ENCODE measurements around the gene ZC3H13. TPM values are rescaled to one million over a fixed set of nuclear protein-coding genes. Genes with fewer than 3 reads are reported as not detected.
"Not testable (repeated sequence)": the region's sequence is repeated elsewhere in the genome, so short reads cannot be mapped to it uniquely, and the experiment has no call there.

Gene ZC3H13
- total and polyA plus RNA-seq, 7 experiments from 2014 or later: 34.4 to 67.0 (median 46.2) TPM

DNA sequence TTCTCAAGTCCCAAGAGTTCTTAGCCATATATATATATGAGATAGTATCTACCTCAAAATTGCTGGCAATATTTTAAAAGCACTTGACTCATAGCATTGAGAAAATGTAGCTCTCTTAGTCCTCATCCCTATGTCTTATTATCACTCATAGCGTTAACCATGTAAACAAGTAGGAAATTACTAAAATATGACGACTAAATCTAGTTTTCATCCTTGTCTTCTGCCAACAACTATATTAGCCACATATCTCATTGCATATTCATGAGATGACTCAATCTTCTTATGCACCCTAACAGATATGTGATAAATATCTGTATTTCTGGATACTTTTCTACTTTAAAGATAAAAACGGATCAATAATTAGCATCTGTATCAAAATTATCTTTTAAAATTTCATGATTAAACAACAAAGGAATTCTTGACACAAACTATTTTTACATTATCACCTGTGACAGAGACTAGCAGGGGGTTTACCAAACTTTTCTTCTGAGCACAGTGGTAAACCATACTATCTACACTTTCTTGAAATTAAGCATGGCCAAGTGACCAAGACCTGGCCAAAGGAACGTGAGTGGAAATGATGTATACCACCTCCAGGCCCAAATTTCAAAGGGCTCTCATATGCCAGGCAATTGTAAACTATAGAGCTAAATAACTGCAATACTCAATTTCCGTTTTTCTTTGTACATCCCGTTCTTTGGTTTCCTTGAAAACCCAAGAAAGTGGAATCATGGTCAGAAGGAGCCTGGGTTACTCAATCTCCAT is 45.7 kb downstream of the ZC3H13 start:
- Mint-ChIP-seq H3K9me3 (no peaks in the 10 kb centered on the region), H3K27ac (no peak overlapping the region), H3K4me3 (no peak overlapping the region), H3K4me1 (peaks cover 3 to 17% (median 11%) of the 10 kb centered on the region in 7 donors), H3K36me3 (peaks cover 9 to 53% (median 31%) of the 10 kb centered on the region in 5 donors), H3K27me3 (no peaks in the 10 kb centered on the region)
- peaks cover 0 to 22% (median 20%) of the 10 kb centered on the region in 3 experiments for H3K36me3 ChIP-seq (ENCODE audit: control insufficient read depth in 2 of 3, insufficient read depth in 3 of 3, low read length in 3 of 3)
- H3K4me3 ChIP-seq (ENCODE audit: low read length): no peak overlapping the region
- ATAC-seq (no peak), DNase-seq (no peak)
- intact Hi-C loops (cut with micrococcal nuclease): no loop called here
- POLR2A ChIA-PET: no interaction called here
- H3K9me3 ChIP-seq (ENCODE audit: control insufficient read depth in 2 of 3, low read length in 3 of 3): no peaks in the 10 kb centered on the region
- CTCF ChIA-PET: no interaction called here
- no peaks in the 10 kb centered on the region for H3K4me1 ChIP-seq (ENCODE audit: control insufficient read depth in 2 of 2, insufficient read depth in 2 of 2, low read length in 2 of 2)
- H3K27ac ChIP-seq (ENCODE audit: low read depth, low read length): no peak overlapping the region
- H3K27me3 ChIP-seq (ENCODE audit: control insufficient read depth in 2 of 2, insufficient read depth in 2 of 2, low read length in 2 of 2): no peaks in the 10 kb centered on the region

DNA sequence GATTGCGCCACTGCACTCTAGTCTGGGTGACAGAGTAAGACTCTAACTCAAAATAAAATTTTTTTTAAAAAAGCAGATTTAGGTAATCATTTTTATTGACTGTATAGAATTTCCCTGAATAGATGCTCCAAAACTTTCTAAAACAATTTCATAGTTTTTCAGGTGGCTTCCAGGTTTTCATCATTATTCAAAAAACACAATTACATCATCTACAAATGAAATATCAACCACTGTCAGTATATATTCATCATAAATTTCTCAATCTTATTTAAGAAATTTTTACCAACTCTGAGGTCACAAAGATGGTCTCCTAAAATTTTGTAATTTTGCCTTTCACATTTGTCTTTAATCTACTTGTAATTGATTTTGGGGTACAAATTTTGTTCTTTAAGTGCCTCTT is 48.1 kb downstream of the ZC3H13 start:
- Mint-ChIP-seq H3K27me3 (no peaks in the 10 kb centered on the region), H3K9me3 (no peaks in the 10 kb centered on the region), H3K4me1 (peaks cover 3 to 19% (median 11%) of the 10 kb centered on the region in 7 donors), H3K36me3 (peaks cover 28 to 71% (median 53%) of the 10 kb centered on the region in 5 donors), H3K27ac (peak overlapping the region in 2 of 9 donors; percentile 21 to 47), H3K4me3 (no peak overlapping the region)
- DNase-seq (no peak), ATAC-seq (no peak)
- H3K4me1 ChIP-seq (ENCODE audit: control insufficient read depth in 2 of 2, insufficient read depth in 2 of 2, low read length in 2 of 2): no peaks in the 10 kb centered on the region
- ChIA-PET CTCF (no interaction called here), POLR2A (no interaction called here)
- no peaks in the 10 kb centered on the region for H3K9me3 ChIP-seq (ENCODE audit: control insufficient read depth in 2 of 3, low read length in 3 of 3)
- H3K27ac ChIP-seq (ENCODE audit: low read depth, low read length): no peak overlapping the region
- no peaks in the 10 kb centered on the region for H3K27me3 ChIP-seq (ENCODE audit: control insufficient read depth in 2 of 2, insufficient read depth in 2 of 2, low read length in 2 of 2)
- H3K36me3 ChIP-seq (ENCODE audit: control insufficient read depth in 2 of 3, insufficient read depth in 3 of 3, low read length in 3 of 3): peaks cover 0 to 30% (median 16%) of the 10 kb centered on the region in 3 experiments
- intact Hi-C loops (cut with micrococcal nuclease): no loop called here
- H3K4me3 ChIP-seq (ENCODE audit: low read length): no peak overlapping the region

- Mint-ChIP-seq H3K27ac (no peak overlapping the region), H3K36me3 (peaks cover 20 to 44% (median 28%) of the 10 kb centered on the region in 5 donors), H3K9me3 (no peaks in the 10 kb centered on the region), H3K4me1 (peaks cover 0 to 17% (median 8%) of the 10 kb centered on the region in 7 donors), H3K27me3 (no peaks in the 10 kb centered on the region), H3K4me3 (no peak overlapping the region)
- H3K9me3 ChIP-seq (ENCODE audit: control insufficient read depth in 2 of 3, low read length in 3 of 3): no peaks in the 10 kb centered on the region
- no peak for ATAC-seq
- POLR2A ChIA-PET: no interaction called here
- peaks cover 0 to 27% (median 7%) of the 10 kb centered on the region in 3 experiments for H3K36me3 ChIP-seq (ENCODE audit: control insufficient read depth in 2 of 3, insufficient read depth in 3 of 3, low read length in 3 of 3)
- CTCF ChIA-PET: no interaction called here
- H3K27ac ChIP-seq (ENCODE audit: low read depth, low read length): no peak overlapping the region
- no peaks in the 10 kb centered on the region for H3K27me3 ChIP-seq (ENCODE audit: control insufficient read depth in 2 of 2, insufficient read depth in 2 of 2, low read length in 2 of 2)
- H3K4me1 ChIP-seq (ENCODE audit: control insufficient read depth in 2 of 2, insufficient read depth in 2 of 2, low read length in 2 of 2): no peaks in the 10 kb centered on the region
- no peak overlapping the region for H3K4me3 ChIP-seq (ENCODE audit: low read length)
- intact Hi-C loops (cut with micrococcal nuclease): no loop called here
- no peak for DNase-seq
Measured at GRCh38 chr13:45996631-45997030, 55.9 kb downstream of the ZC3H13 start.

GRCh38 chr13:45995245-45995644 is 57.3 kb downstream of the ZC3H13 start:
- DNase-seq (no peak), ATAC-seq (no peak)
- peaks cover 10 to 36% (median 16%) of the 10 kb centered on the region in 5 donors for H3K36me3 Mint-ChIP-seq
- H3K27me3 Mint-ChIP-seq: no peaks in the 10 kb centered on the region
- CTCF ChIA-PET: no interaction called here
- H3K4me1 Mint-ChIP-seq: peaks cover 0 to 17% (median 8%) of the 10 kb centered on the region in 7 donors
- Histone ChIP-seq H3K4me1 (ENCODE audit: control insufficient read depth in 2 of 2, insufficient read depth in 2 of 2, low read length in 2 of 2) (no peaks in the 10 kb centered on the region), H3K27ac (ENCODE audit: low read depth, low read length) (no peak overlapping the region), H3K9me3 (ENCODE audit: control insufficient read depth in 2 of 3, low read length in 3 of 3) (no peaks in the 10 kb centered on the region), H3K36me3 (ENCODE audit: control insufficient read depth in 2 of 3, insufficient read depth in 3 of 3, low read length in 3 of 3) (peaks cover 0 to 20% (median 5%) of the 10 kb centered on the region in 3 experiments), H3K27me3 (ENCODE audit: control insufficient read depth in 2 of 2, insufficient read depth in 2 of 2, low read length in 2 of 2) (no peaks in the 10 kb centered on the region), H3K4me3 (ENCODE audit: low read length) (no peak overlapping the region)
- H3K9me3 Mint-ChIP-seq: no peaks in the 10 kb centered on the region
- H3K27ac Mint-ChIP-seq: peak overlapping the region in 1 of 9 donors; percentile 20
- H3K4me3 Mint-ChIP-seq: no peak overlapping the region
- intact Hi-C loops (cut with micrococcal nuclease): no loop called here
- POLR2A ChIA-PET: no interaction called here

DNA sequence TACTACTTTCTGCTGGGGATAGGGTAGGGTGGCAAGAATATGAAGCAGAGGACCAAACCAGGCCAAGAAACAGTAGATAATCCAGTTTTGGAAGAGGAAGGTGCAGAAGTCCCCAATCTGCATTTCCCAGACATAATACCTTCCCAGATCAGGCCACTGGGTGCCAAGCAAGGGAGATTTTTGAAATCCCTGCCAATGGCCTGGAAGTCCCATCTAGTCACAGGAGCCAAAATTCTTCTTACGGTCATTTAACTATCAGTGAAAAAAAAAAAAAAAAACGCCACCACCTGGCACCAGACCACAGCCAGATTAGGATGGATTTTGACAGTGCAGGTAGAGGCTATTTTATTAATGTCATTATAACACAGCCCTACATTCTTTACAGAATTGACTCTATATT is 57.8 kb downstream of the ZC3H13 start:
- H3K27ac Mint-ChIP-seq: peak overlapping the region in 2 of 9 donors; percentile 20 to 24

GRCh38 chr13:45989607-45990006 is 62.9 kb downstream of the ZC3H13 start:
- intact Hi-C loops (cut with micrococcal nuclease): no loop called here
- Histone ChIP-seq H3K27ac (ENCODE audit: low read depth, low read length) (no peak overlapping the region), H3K27me3 (ENCODE audit: control insufficient read depth in 2 of 2, insufficient read depth in 2 of 2, low read length in 2 of 2) (no peaks in the 10 kb centered on the region), H3K4me1 (ENCODE audit: control insufficient read depth in 2 of 2, insufficient read depth in 2 of 2, low read length in 2 of 2) (no peaks in the 10 kb centered on the region), H3K4me3 (ENCODE audit: low read length) (no peak overlapping the region), H3K9me3 (ENCODE audit: control insufficient read depth in 2 of 3, low read length in 3 of 3) (no peaks in the 10 kb centered on the region), H3K36me3 (ENCODE audit: control insufficient read depth in 2 of 3, insufficient read depth in 3 of 3, low read length in 3 of 3) (peaks cover 10 to 27% (median 15%) of the 10 kb centered on the region in 3 experiments)
- Mint-ChIP-seq H3K36me3 (peaks cover 20 to 57% (median 40%) of the 10 kb centered on the region in 5 donors), H3K4me3 (no peak overlapping the region), H3K9me3 (no peaks in the 10 kb centered on the region), H3K27me3 (no peaks in the 10 kb centered on the region), H3K4me1 (peaks cover 0 to 14% (median 8%) of the 10 kb centered on the region in 7 donors), H3K27ac (no peak overlapping the region)
- POLR2A ChIA-PET: no interaction called here
- CTCF ChIA-PET: no interaction called here
- ATAC-seq (no peak), DNase-seq (no peak)

More for the DNA sequence above, 57.8 kb downstream of the ZC3H13 start:
- no peaks in the 10 kb centered on the region for H3K9me3 ChIP-seq (ENCODE audit: control insufficient read depth in 2 of 3, low read length in 3 of 3)
- POLR2A ChIA-PET: no interaction called here
- Mint-ChIP-seq H3K4me1 (peaks cover 0 to 17% (median 8%) of the 10 kb centered on the region in 7 donors), H3K36me3 (peaks cover 6 to 31% (median 11%) of the 10 kb centered on the region in 5 donors), H3K27me3 (no peaks in the 10 kb centered on the region), H3K4me3 (no peak overlapping the region), H3K9me3 (no peaks in the 10 kb centered on the region)
- DNase-seq (no peak), ATAC-seq (no peak)
- no peaks in the 10 kb centered on the region for H3K4me1 ChIP-seq (ENCODE audit: control insufficient read depth in 2 of 2, insufficient read depth in 2 of 2, low read length in 2 of 2)
- H3K4me3 ChIP-seq (ENCODE audit: low read length): no peak overlapping the region
- peaks cover 0 to 15% (median 5%) of the 10 kb centered on the region in 3 experiments for H3K36me3 ChIP-seq (ENCODE audit: control insufficient read depth in 2 of 3, insufficient read depth in 3 of 3, low read length in 3 of 3)
- H3K27me3 ChIP-seq (ENCODE audit: control insufficient read depth in 2 of 2, insufficient read depth in 2 of 2, low read length in 2 of 2): no peaks in the 10 kb centered on the region
- CTCF ChIA-PET: no interaction called here
- H3K27ac ChIP-seq (ENCODE audit: low read depth, low read length): no peak overlapping the region
- intact Hi-C loops (cut with micrococcal nuclease): no loop called here

- Mint-ChIP-seq H3K4me1 (peaks cover 6 to 24% (median 15%) of the 10 kb centered on the region in 7 donors), H3K36me3 (peaks cover 12 to 79% (median 56%) of the 10 kb centered on the region in 5 donors)
- H3K4me3 Mint-ChIP-seq; H3K4me3 ChIP-seq (ENCODE audit: low read length); CTCF ChIA-PET; H3K9me3 ChIP-seq (ENCODE audit: control insufficient read depth in 2 of 3, low read length in 3 of 3); H3K27ac ChIP-seq (ENCODE audit: low read depth, low read length); H3K27ac Mint-ChIP-seq; POLR2A ChIA-PET; H3K9me3 Mint-ChIP-seq; H3K27me3 ChIP-seq (ENCODE audit: control insufficient read depth in 2 of 2, insufficient read depth in 2 of 2, low read length in 2 of 2); ATAC-seq; H3K4me1 ChIP-seq (ENCODE audit: control insufficient read depth in 2 of 2, insufficient read depth in 2 of 2, low read length in 2 of 2); H3K27me3 Mint-ChIP-seq; DNase-seq: not testable (repeated sequence)
- peaks cover 7 to 33% (median 17%) of the 10 kb centered on the region in 3 experiments for H3K36me3 ChIP-seq (ENCODE audit: control insufficient read depth in 2 of 3, insufficient read depth in 3 of 3, low read length in 3 of 3)
- intact Hi-C loops (cut with micrococcal nuclease): loop anchor here in 1 of 2 donors (5.0 kb wide), 1 partner anchor 341 kb away; no protein-coding TSS in a partner anchor
Measured at GRCh38 chr13:45981127-45981526, 71.4 kb downstream of the ZC3H13 start.

Data from naive thymus-derived CD4-positive, alpha-beta T cell (primary cell).